Upper lobe of left lung (tissue), 4 donors: Measurements from ENCODE around the gene ECHS1.

Experiments
- EP300 ChIP-seq, 4 donors: sonication (generic); formaldehyde crosslinking; IDR thresholded peaks; one replicate each; pipeline ENCODE4 v1.5.1; 2017; ENCODE audit warnings: antibody characterized with exemption in 4 of 4, control low read depth in 2 of 4
- POLR2A ChIP-seq, 4 donors: fragments of 450-650 bp; IDR thresholded peaks; one replicate each; pipeline ENCODE4 v1.5.1; 2016 to 2017; ENCODE audit warnings: antibody characterized with exemption in 4 of 4, mild to moderate bottlenecking in 2 of 4
- POLR2AphosphoS5 ChIP-seq, 2 donors: sonication (generic); formaldehyde crosslinking; IDR thresholded peaks; one replicate each; pipeline ENCODE4 v1.5.1; 2017; ENCODE audit warnings: antibody characterized with exemption in 2 of 2
- TF ChIP-seq, protein P1 (sequence below), 6 experiments: fragments of 450-650 bp in 4 of 6; fragments of 200-600 bp in 2 of 6; sonication (generic) in 2 of 6; IDR thresholded peaks; one replicate each; pipeline ENCODE4 v1.5.1; 2016 to 2019; ENCODE audit warnings: antibody characterized with exemption in 6 of 6

DNA sequence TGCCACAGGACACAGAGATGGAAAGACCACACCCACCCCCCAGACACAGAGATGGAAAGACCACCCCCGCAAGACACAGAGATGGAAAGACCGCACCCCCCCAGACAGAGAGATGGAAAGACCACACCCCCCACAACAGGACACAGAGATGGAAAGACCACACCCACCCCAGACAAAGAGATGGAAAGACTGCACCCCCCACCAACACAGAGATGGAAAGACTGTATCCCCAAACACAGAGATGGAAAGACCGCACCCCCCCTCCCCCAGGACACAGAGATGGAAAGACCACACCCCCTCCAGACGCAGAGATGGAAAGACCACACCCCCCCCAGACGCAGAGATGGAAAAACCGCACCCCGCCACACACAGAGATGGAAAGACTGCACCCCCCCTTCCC lies 56.4 kb downstream of the ECHS1 start:
- TF ChIP-seq, protein P1, sequence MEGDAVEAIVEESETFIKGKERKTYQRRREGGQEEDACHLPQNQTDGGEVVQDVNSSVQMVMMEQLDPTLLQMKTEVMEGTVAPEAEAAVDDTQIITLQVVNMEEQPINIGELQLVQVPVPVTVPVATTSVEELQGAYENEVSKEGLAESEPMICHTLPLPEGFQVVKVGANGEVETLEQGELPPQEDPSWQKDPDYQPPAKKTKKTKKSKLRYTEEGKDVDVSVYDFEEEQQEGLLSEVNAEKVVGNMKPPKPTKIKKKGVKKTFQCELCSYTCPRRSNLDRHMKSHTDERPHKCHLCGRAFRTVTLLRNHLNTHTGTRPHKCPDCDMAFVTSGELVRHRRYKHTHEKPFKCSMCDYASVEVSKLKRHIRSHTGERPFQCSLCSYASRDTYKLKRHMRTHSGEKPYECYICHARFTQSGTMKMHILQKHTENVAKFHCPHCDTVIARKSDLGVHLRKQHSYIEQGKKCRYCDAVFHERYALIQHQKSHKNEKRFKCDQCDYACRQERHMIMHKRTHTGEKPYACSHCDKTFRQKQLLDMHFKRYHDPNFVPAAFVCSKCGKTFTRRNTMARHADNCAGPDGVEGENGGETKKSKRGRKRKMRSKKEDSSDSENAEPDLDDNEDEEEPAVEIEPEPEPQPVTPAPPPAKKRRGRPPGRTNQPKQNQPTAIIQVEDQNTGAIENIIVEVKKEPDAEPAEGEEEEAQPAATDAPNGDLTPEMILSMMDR (IDR thresholded peaks at IDR 0.05), result no peak
- no peak for TF ChIP-seq EP300 (IDR thresholded peaks at IDR 0.05)
- TF ChIP-seq POLR2AphosphoS5 (IDR thresholded peaks at IDR 0.05), result no peak
- TF ChIP-seq POLR2A (IDR thresholded peaks at IDR 0.05), result no peak
